Naive thymus-derived CD4-positive, alpha-beta T cell (primary cell): Measurements from ENCODE around the gene IQCC. TPM values are rescaled to one million over a fixed set of nuclear protein-coding genes. Genes with fewer than 3 reads are reported as not detected.
A peak's percentile ranks its signal among the peaks of the same experiment; 100 is the strongest.

Source experiments
- ATAC-seq: fragments of 150-1000 bp; cut with Tn5 transposase; 2 replicates; pipeline ENCODE4 v1.10.0; 2021; ENCODE audit warnings: mild to moderate bottlenecking, moderate library complexity
- CTCF ChIA-PET: fragments of 350-600 bp; sonication (Branson Sonifier 250); formaldehyde crosslinking; loops from one replicate; lab custom pipeline; 2021; ENCODE audit warnings: antibody characterized with exemption; lab: Charles Lee
- POLR2A ChIA-PET: fragments of 350-600 bp; sonication (Branson Sonifier 250); formaldehyde crosslinking; loops from one replicate; lab custom pipeline; 2021; ENCODE audit warnings: antibody characterized with exemption, inconsistent platforms; lab: Charles Lee
- DNase-seq, 9 donors: peaks; one replicate each; pipeline versions ENCODE4 v3.0.0 to v3.0.0-alpha.2; 2020 to 2022; ENCODE audit warnings: mixed read lengths in 1 of 9
- H3K27ac ChIP-seq: one replicate; pipeline ENCODE4 v1.7.0; 2013; ENCODE audit warnings: mild to moderate bottlenecking, low read depth, low read length, moderate library complexity
- H3K27me3 ChIP-seq, 2 donors: one replicate each; pipeline ENCODE4 v1.7.0; 2013; ENCODE audit warnings: low read length in 2 of 2, mild to moderate bottlenecking in 2 of 2, moderate library complexity in 2 of 2; ENCODE audit not compliant: control insufficient read depth in 2 of 2, insufficient read depth in 2 of 2
- H3K36me3 ChIP-seq, 3 experiments: 1 replicate in 2 of 3; 2 replicates in 1 of 3; pipeline ENCODE4 v1.7.0; 2013; ENCODE audit warnings: low read length in 3 of 3, mild to moderate bottlenecking in 3 of 3, moderate library complexity in 1 of 3; ENCODE audit not compliant: insufficient read depth in 3 of 3, control insufficient read depth in 2 of 3
- H3K4me1 ChIP-seq, 2 donors: one replicate each; pipeline ENCODE4 v1.7.0; 2013; ENCODE audit warnings: low read length in 2 of 2, mild to moderate bottlenecking in 2 of 2, moderate library complexity in 1 of 2; ENCODE audit not compliant: control insufficient read depth in 2 of 2, insufficient read depth in 2 of 2
- H3K4me3 ChIP-seq: 2 replicates; pipeline ENCODE4 v1.7.0; 2013; ENCODE audit warnings: mild to moderate bottlenecking, low read length
- H3K9me3 ChIP-seq, 3 experiments: 1 replicate in 2 of 3; 2 replicates in 1 of 3; pipeline ENCODE4 v1.7.0; 2013; ENCODE audit warnings: low read length in 3 of 3; ENCODE audit not compliant: control insufficient read depth in 2 of 3
- H3K27ac Mint-ChIP-seq, 9 donors: one replicate each; pipeline ENCODE4 v1.8.0; 2020 to 2022; ENCODE audit warnings: mixed read lengths in 9 of 9, mild to moderate bottlenecking in 8 of 9, moderate library complexity in 5 of 9, inconsistent platforms in 2 of 9
- H3K27me3 Mint-ChIP-seq, 5 donors: one replicate each; pipeline ENCODE4 v1.8.0; 2021 to 2022; ENCODE audit warnings: mixed read lengths in 5 of 5, mild to moderate bottlenecking in 1 of 5
- H3K36me3 Mint-ChIP-seq, 5 donors: one replicate each; pipeline ENCODE4 v1.8.0; 2020 to 2022; ENCODE audit warnings: mixed read lengths in 5 of 5, mild to moderate bottlenecking in 3 of 5, inconsistent platforms in 1 of 5
- H3K4me1 Mint-ChIP-seq, 7 donors: one replicate each; pipeline ENCODE4 v1.8.0; 2020 to 2022; ENCODE audit warnings: mixed read lengths in 7 of 7, mild to moderate bottlenecking in 3 of 7, inconsistent platforms in 1 of 7
- H3K4me3 Mint-ChIP-seq, 10 donors: one replicate each; pipeline ENCODE4 v1.8.0; 2020 to 2022; ENCODE audit warnings: mild to moderate bottlenecking in 10 of 10, mixed read lengths in 10 of 10, moderate library complexity in 6 of 10, inconsistent platforms in 2 of 10
- H3K9me3 Mint-ChIP-seq, 11 donors: one replicate each; pipeline ENCODE4 v1.8.0; 2020 to 2022; ENCODE audit warnings: mixed read lengths in 11 of 11, mild to moderate bottlenecking in 4 of 11, inconsistent platforms in 1 of 11, moderate library complexity in 1 of 11
- intact Hi-C, 2 donors: fragments of 100-400 bp; cut with micrococcal nuclease; formaldehyde crosslinking; loops; one replicate each; pipeline ENCODE4 v1.15.1; 2023
- polyA plus RNA-seq, 2 donors: library from polyadenylated mRNA; unstranded; fragments of 300-500 nt; fragmentation: Illumina TruSeq; gene quantifications; one replicate each; pipeline ENCODE4 v1.2.3, GENCODE V29; 2021
- total RNA-seq, 6 experiments: library from RNA in 5 of 6; stranded (reverse) in 5 of 6; gene quantifications; 1 replicate in 5 of 6; 2 replicates in 1 of 6; pipeline ENCODE4 v1.2.3 and lab custom pipeline; 2021 to 2026

IQCC gene
- total and polyA plus RNA-seq, 7 experiments from 2014 or later = 1.8 to 4.6 (median 2.5) TPM

DNA sequence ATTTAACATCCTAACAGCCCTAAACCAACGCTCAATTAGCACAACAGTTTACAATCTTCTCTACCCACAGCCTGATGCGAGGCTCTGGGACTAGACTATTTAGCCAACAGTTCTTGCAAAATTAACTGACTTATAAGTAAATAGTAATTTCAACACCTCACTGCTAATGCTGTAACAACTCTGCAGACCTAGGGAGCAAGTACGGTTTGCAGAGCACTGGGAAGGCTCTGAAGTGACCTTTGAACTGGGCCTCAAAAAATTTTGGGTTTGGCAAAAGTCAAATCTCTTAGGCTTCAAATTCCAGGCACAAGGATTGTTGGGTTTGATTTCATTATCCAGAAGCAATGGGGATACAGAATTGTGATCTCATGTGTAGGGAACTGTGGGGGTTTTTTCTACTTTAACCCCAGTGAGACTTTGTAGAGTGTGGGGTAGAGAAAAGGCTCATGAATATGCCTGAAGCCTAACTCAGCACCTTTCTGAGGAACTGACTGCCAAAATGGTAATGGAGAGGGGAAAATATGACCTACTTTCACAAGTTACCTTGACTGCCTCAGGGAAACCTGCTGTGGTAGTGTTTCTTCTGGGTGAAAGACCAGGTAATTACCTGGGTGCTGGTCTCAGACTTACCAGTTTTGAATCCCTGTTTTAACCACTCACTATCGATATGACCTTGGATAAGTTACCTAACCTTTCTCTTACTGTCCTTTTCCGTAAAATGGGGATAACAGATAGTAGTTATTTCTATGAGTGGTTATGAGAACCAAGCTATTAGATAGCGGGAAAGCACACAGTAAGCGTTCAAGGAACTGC is 26.9 kb upstream of the IQCC start:
- Mint-ChIP-seq H3K9me3 (no peaks in the 10 kb centered on the region), H3K36me3 (peaks cover 0 to 26% (median 9%) of the 10 kb centered on the region in 5 donors), H3K4me1 (peaks cover 15 to 37% (median 33%) of the 10 kb centered on the region in 7 donors), H3K27me3 (no peaks in the 10 kb centered on the region), H3K4me3 (peak overlapping the region; percentile 86 to 94 (median 91)), H3K27ac (peak overlapping the region; percentile 84 to 98 (median 92))
- Histone ChIP-seq H3K4me3 (peak overlapping the region; percentile 89), H3K27me3 (no peaks in the 10 kb centered on the region), H3K27ac (peak overlapping the region; percentile 89), H3K9me3 (no peaks in the 10 kb centered on the region), H3K4me1 (peaks cover 17 to 21% of the 10 kb centered on the region in 2 donors), H3K36me3 (peaks cover 0 to 14% (median 0%) of the 10 kb centered on the region in 3 experiments)
- POLR2A ChIA-PET = interaction anchor here (0.8 to 5.2 kb wide), 11 partner anchors 16 to 949 kb away, joined by 3 to 49 read pairs (median 4); partner anchors contain the start of genes BSDC1, CCDC28B, KPNA6 and LCK
- CTCF ChIA-PET = no interaction called here
- no peak for DNase-seq
- no peak for ATAC-seq
- intact Hi-C loops = loop anchor here (1.0 to 5.0 kb wide), 10 partner anchors 22 to 216 kb away; partner anchors contain the start of genes KPNA6 (in 2 of the 2), TMEM39B (in 2 of the 2), BSDC1 (in 1 of the 2) and CCDC28B (in 1 of the 2)

DNA sequence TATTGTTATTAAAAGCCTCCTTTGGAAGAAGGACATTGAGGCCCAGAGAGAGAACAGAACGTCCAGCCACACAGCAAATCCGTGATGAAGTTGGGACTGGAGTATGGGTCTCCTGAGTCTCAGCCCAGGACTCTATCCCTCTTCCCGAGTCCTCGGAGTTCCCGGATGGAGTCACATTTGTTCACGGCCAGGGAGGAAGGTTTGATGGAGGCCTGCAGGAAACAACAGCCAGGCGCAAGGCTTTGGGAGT is 26.4 kb upstream of the IQCC start:
- Mint-ChIP-seq H3K4me1 (peaks cover 18 to 41% (median 35%) of the 10 kb centered on the region in 7 donors), H3K4me3 (peak overlapping the region; percentile 86 to 94 (median 91)), H3K27ac (peak overlapping the region; percentile 84 to 98 (median 92)), H3K36me3 (peaks cover 0 to 30% (median 11%) of the 10 kb centered on the region in 5 donors), H3K27me3 (no peaks in the 10 kb centered on the region), H3K9me3 (no peaks in the 10 kb centered on the region)
- no peaks in the 10 kb centered on the region for H3K27me3 ChIP-seq
- H3K4me1 ChIP-seq = peaks cover 17 to 21% of the 10 kb centered on the region in 2 donors
- ChIA-PET CTCF (interaction anchor here (0.8 to 2.0 kb wide), 3 partner anchors 22 to 215 kb away, joined by 3 to 4 read pairs (median 4); partner anchors contain the start of genes BSDC1 and CCDC28B), POLR2A (interaction anchor here (0.8 to 5.2 kb wide), 12 partner anchors 15 to 948 kb away, joined by 3 to 49 read pairs (median 4); partner anchors contain the start of genes BSDC1, CCDC28B, KPNA6 and LCK)
- peak overlapping the region; percentile 89 for H3K4me3 ChIP-seq
- intact Hi-C loops = loop anchor here (1.0 to 5.0 kb wide), 10 partner anchors 21 to 215 kb away; partner anchors contain the start of genes KPNA6 (in 2 of the 2), TMEM39B (in 2 of the 2), BSDC1 (in 1 of the 2) and CCDC28B (in 1 of the 2)
- ATAC-seq (no peak), DNase-seq (no peak)
- H3K9me3 ChIP-seq = no peaks in the 10 kb centered on the region
- H3K36me3 ChIP-seq = peaks cover 0 to 13% (median 1%) of the 10 kb centered on the region in 3 experiments
- peak overlapping the region; percentile 89 for H3K27ac ChIP-seq

DNA sequence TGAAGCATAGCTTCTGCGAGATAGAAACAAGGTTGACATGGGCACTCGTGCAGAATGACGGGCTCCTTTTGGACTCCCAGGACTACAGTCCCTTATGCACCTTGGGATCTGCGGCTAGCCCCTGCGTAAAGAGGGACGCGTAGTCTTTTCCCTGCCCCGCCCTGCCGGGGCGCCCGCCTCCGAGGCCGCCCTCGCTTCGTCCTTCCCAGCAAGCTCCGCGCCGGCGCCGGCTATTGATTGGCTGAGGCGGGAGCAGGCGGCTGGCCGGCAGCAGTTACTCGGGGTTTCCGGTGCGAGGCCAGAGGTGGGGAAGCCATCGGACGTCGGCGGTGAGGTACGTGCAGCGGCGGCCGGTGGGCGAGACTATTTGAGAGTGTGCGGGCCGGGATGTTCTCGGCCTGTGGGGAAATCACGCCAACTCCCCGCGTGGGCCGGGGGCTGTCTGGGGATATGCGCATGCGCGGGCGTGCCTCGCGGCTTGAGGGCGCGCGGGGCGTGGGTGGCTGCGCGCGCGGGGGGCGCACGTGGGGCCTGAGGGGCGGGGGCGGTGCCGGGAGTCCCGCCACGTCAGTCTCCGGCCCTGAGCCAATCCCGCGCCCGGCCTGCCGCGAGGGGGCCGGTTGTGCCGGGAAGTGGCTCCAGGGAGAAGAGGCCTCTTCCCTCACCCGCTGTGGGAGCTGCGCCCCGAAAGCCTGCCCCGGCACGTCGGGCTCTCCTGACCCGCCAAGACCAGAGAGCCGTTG is 25.9 kb upstream of the IQCC start, which contains the start of gene TXLNA:
TSS of gene TXLNA (plus strand) at position 233 of the 743 bp plus-strand sequence. CDS start 671 bp downstream, outside the sequence.
- Histone ChIP-seq H3K9me3 (no peaks in the 10 kb centered on the region), H3K27ac (peak within 1 kb of the TSS; percentile 89), H3K27me3 (no peaks in the 10 kb centered on the region), H3K4me1 (peaks cover 17 to 21% of the 10 kb centered on the region in 2 donors), H3K4me3 (peak within 1 kb of the TSS; percentile 89), H3K36me3 (peaks cover 0 to 18% (median 5%) of the 10 kb centered on the region in 3 experiments)
- ChIA-PET CTCF (interaction anchor here (0.8 to 2.0 kb wide), 3 partner anchors 21 to 215 kb away, joined by 3 to 4 read pairs (median 4); partner anchors contain the start of genes BSDC1 and CCDC28B), POLR2A (interaction anchor here (0.6 to 5.2 kb wide), 18 partner anchors 12 to 948 kb away, joined by 3 to 49 read pairs (median 4); partner anchors contain the start of genes BSDC1, CCDC28B, KPNA6 and LCK)
- peak; percentile 91 for ATAC-seq
- DNase-seq = peak; percentile 80 to 93 (median 86)
- peak within 1 kb of the TSS; percentile 86 to 94 (median 91) for H3K4me3 Mint-ChIP-seq
- H3K9me3 Mint-ChIP-seq = no peaks in the 10 kb centered on the region
- H3K36me3 Mint-ChIP-seq = peaks cover 0 to 34% (median 10%) of the 10 kb centered on the region in 5 donors
- H3K27me3 Mint-ChIP-seq = no peaks in the 10 kb centered on the region
- peaks cover 22 to 45% (median 38%) of the 10 kb centered on the region in 7 donors for H3K4me1 Mint-ChIP-seq
- intact Hi-C loops = loop anchor here (1.0 to 5.0 kb wide), 13 partner anchors 21 to 472 kb away; partner anchors contain the start of genes BSDC1 (in 2 of the 2), KPNA6 (in 2 of the 2), TMEM39B (in 2 of the 2) and CCDC28B (in 1 of the 2)
- peak within 1 kb of the TSS; percentile 84 to 98 (median 92) for H3K27ac Mint-ChIP-seq

DNA sequence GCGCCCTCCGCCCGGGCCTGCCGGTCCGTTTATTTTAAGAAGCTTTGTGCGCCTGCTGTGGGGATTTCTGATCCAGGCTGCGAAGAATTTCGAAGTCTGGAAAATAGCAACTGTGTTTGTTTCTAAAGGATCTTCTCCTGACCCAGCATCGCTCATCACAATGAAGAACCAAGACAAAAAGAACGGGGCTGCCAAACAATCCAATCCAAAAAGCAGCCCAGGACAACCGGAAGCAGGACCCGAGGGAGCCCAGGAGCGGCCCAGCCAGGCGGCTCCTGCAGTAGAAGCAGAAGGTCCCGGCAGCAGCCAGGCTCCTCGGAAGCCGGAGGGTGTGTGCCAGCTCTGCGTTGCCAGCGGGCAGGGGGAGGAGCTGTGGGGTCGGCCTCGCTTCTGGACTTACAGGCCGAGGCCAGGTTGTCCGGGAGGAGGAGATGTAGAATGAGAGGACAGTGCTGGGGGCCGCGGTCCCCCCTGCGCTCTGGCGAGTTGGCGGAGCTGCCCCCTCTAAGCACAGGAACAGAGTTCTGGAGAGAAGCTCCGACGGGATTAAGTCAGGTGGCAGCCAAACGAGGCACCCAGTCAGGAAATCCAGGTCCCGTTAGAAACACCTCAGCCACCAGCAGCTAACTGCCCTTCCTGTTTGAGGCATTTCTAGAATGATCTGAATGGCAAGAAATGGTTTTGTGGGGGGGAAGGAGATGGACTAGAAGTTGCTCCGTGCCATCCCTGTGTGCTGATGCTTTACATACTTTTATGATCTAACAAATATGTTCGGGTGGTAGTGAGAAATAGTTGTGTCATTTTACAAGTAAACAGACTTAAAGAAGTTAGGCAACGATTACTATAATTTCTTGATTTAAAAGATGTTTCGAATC is 25.0 kb upstream of the IQCC start:
- Mint-ChIP-seq H3K9me3 (no peaks in the 10 kb centered on the region), H3K4me1 (peaks cover 22 to 51% (median 43%) of the 10 kb centered on the region in 7 donors), H3K36me3 (peaks cover 0 to 39% (median 10%) of the 10 kb centered on the region in 5 donors), H3K27ac (peak overlapping the region; percentile 84 to 92 (median 88)), H3K4me3 (peak overlapping the region; percentile 86 to 94 (median 89)), H3K27me3 (no peaks in the 10 kb centered on the region)
- no peaks in the 10 kb centered on the region for H3K27me3 ChIP-seq
- CTCF ChIA-PET = interaction anchor here (1.0 to 2.0 kb wide), 2 partner anchors 20 to 214 kb away, joined by 4 read pairs; partner anchors contain the start of genes BSDC1 and CCDC28B
- ATAC-seq = no peak
- POLR2A ChIA-PET = interaction anchor here (0.6 to 5.2 kb wide), 12 partner anchors 12 to 637 kb away, joined by 3 to 49 read pairs (median 4); partner anchors contain the start of genes BSDC1, CCDC28B, LCK and MARCKSL1
- intact Hi-C loops = loop anchor here (1.0 kb wide), 4 partner anchors 21 to 471 kb away; partner anchors contain the start of genes BSDC1 (in 1 of the 2), HDAC1 (in 1 of the 2) and RBBP4 (in 1 of the 2)
- DNase-seq = peak in 3 of 9 donors; percentile 20 to 56 (median 26)
- peaks cover 17 to 21% of the 10 kb centered on the region in 2 donors for H3K4me1 ChIP-seq
- peaks cover 0 to 23% (median 5%) of the 10 kb centered on the region in 3 experiments for H3K36me3 ChIP-seq
- no peaks in the 10 kb centered on the region for H3K9me3 ChIP-seq
- H3K27ac ChIP-seq = peak overlapping the region; percentile 89
- peak overlapping the region; percentile 89 for H3K4me3 ChIP-seq

- intact Hi-C loops = no loop called here
- H3K4me3 ChIP-seq = no peak overlapping the region
- ChIA-PET POLR2A (interaction anchor here (1.0 to 5.2 kb wide), 5 partner anchors 11 to 213 kb away, joined by 3 to 49 read pairs (median 4); partner anchors contain the start of genes BSDC1, CCDC28B and MARCKSL1), CTCF (interaction anchor here (2.0 kb wide), 1 partner anchor 20 kb away, joined by 4 read pairs; the partner anchor contains the start of gene CCDC28B)
- Mint-ChIP-seq H3K36me3 (peaks cover 2 to 41% (median 12%) of the 10 kb centered on the region in 5 donors), H3K27ac (peak overlapping the region; percentile 41 to 92 (median 88)), H3K27me3 (no peaks in the 10 kb centered on the region), H3K9me3 (no peaks in the 10 kb centered on the region), H3K4me3 (peak overlapping the region; percentile 86 to 94 (median 89)), H3K4me1 (peaks cover 26 to 53% (median 47%) of the 10 kb centered on the region in 7 donors)
- H3K4me1 ChIP-seq = peaks cover 17 to 21% of the 10 kb centered on the region in 2 donors
- H3K27ac ChIP-seq = peak overlapping the region; percentile 89
- H3K9me3 ChIP-seq = no peaks in the 10 kb centered on the region
- DNase-seq (no peak), ATAC-seq (no peak)
- peaks cover 0 to 25% (median 5%) of the 10 kb centered on the region in 3 experiments for H3K36me3 ChIP-seq
- H3K27me3 ChIP-seq = no peaks in the 10 kb centered on the region
Observed at GRCh38 chr1:32181065-32181464, 24.4 kb upstream of the IQCC start.
